Measurements from ENCODE around the gene MAST4. TPM values are rescaled to one million over a fixed set of nuclear protein-coding genes. Genes with fewer than 3 reads are reported as not detected.

The MAST4 gene
- total RNA-seq, 2 experiments from 2014 or later = 1.3 to 21.9 TPM

- POLR2A ChIA-PET = interaction anchor here (0.9 kb wide), 1 partner anchor 135 kb away, joined by 3 read pairs; no protein-coding TSS in a partner anchor
- intact Hi-C loops (cut with micrococcal nuclease; ENCODE audit: unreplicated experiment) = no loop called here
Observed at GRCh38 chr5:66795682-66796081, 199.5 kb downstream of the MAST4 start.

GRCh38 chr5:66796305-66797292 lies 200.4 kb downstream of the MAST4 start:
- no peak for TF ChIP-seq EZH2phosphoT487 (IDR thresholded peaks at IDR 0.05; ENCODE audit: borderline replicate concordance, low read depth, low read length)
- no peak; the same call in 1 of the 2 replicates for TF ChIP-seq CTCF (conservative IDR thresholded peaks at IDR 0.05; ENCODE audit: low read length)
- Histone ChIP-seq H4K20me1 (ENCODE audit: insufficient read depth, low read length) (no peaks in the 10 kb centered on the region), H3K9me3 (ENCODE audit: low read length) (no peaks in the 10 kb centered on the region), H2AFZ (ENCODE audit: low read length) (no peak overlapping the region), H3K79me2 (ENCODE audit: insufficient read depth, low read depth, low read length) (no peaks in the 10 kb centered on the region), H3K9me2 (ENCODE audit: insufficient read depth, low read length) (no peaks in the 10 kb centered on the region), H3K4me3 (ENCODE audit: low read depth, low read length, poor library complexity, severe bottlenecking) (no peak overlapping the region), H3K36me3 (ENCODE audit: insufficient read depth, low read length) (no peaks in the 10 kb centered on the region), H3K4me1 (ENCODE audit: insufficient read depth, low read length, poor library complexity, severe bottlenecking) (no peaks in the 10 kb centered on the region), H3K4me2 (ENCODE audit: low read length) (no peak overlapping the region), H3K27ac (ENCODE audit: low read depth, low read length, poor library complexity, severe bottlenecking) (no peak overlapping the region)
- no peak for DNase-seq (ENCODE audit: low spot score)
- intact Hi-C loops (cut with micrococcal nuclease; ENCODE audit: unreplicated experiment) = no loop called here
- POLR2A ChIA-PET = interaction anchor here (0.9 kb wide), 1 partner anchor 134 kb away, joined by 3 read pairs; no protein-coding TSS in a partner anchor
- no TSS peak for BruUV-seq (replicated peaks)
- CTCF ChIA-PET (ENCODE audit: unreplicated experiment) = no interaction called here

More at GRCh38 chr5:66795682-66796081, 199.5 kb downstream of the MAST4 start:
- no peaks in the 10 kb centered on the region for H4K20me1 ChIP-seq (ENCODE audit: insufficient read depth, low read length)
- H2AFZ ChIP-seq (ENCODE audit: low read length) = no peak overlapping the region
- H3K4me1 ChIP-seq (ENCODE audit: insufficient read depth, low read length, poor library complexity, severe bottlenecking) = no peaks in the 10 kb centered on the region
- no peaks in the 10 kb centered on the region for H3K9me2 ChIP-seq (ENCODE audit: insufficient read depth, low read length)
- no peak for DNase-seq (ENCODE audit: low spot score)
- H3K4me3 ChIP-seq (ENCODE audit: low read depth, low read length, poor library complexity, severe bottlenecking) = no peak overlapping the region
- CTCF ChIA-PET (ENCODE audit: unreplicated experiment) = no interaction called here
- no peaks in the 10 kb centered on the region for H3K79me2 ChIP-seq (ENCODE audit: insufficient read depth, low read depth, low read length)
- H3K4me2 ChIP-seq (ENCODE audit: low read length) = no peak overlapping the region
- H3K36me3 ChIP-seq (ENCODE audit: insufficient read depth, low read length) = no peaks in the 10 kb centered on the region
- BruUV-seq (replicated peaks) = no TSS peak
- TF ChIP-seq EZH2phosphoT487 (IDR thresholded peaks at IDR 0.05; ENCODE audit: borderline replicate concordance, low read depth, low read length) (no peak), CTCF (conservative IDR thresholded peaks at IDR 0.05; ENCODE audit: low read length) (no peak)
- H3K9me3 ChIP-seq (ENCODE audit: low read length) = no peaks in the 10 kb centered on the region
- no peak overlapping the region for H3K27ac ChIP-seq (ENCODE audit: low read depth, low read length, poor library complexity, severe bottlenecking)

- Histone ChIP-seq H3K79me2 (ENCODE audit: insufficient read depth, low read depth, low read length) (no peaks in the 10 kb centered on the region), H3K4me1 (ENCODE audit: insufficient read depth, low read length, poor library complexity, severe bottlenecking) (no peaks in the 10 kb centered on the region), H3K36me3 (ENCODE audit: insufficient read depth, low read length) (no peaks in the 10 kb centered on the region), H3K4me3 (ENCODE audit: low read depth, low read length, poor library complexity, severe bottlenecking) (no peak overlapping the region), H4K20me1 (ENCODE audit: insufficient read depth, low read length) (no peaks in the 10 kb centered on the region), H3K9me3 (ENCODE audit: low read length) (no peaks in the 10 kb centered on the region), H3K4me2 (ENCODE audit: low read length) (no peak overlapping the region), H2AFZ (ENCODE audit: low read length) (no peak overlapping the region), H3K27ac (ENCODE audit: low read depth, low read length, poor library complexity, severe bottlenecking) (no peak overlapping the region), H3K9me2 (ENCODE audit: insufficient read depth, low read length) (no peaks in the 10 kb centered on the region)
- POLR2A ChIA-PET = interaction anchor here (0.7 kb wide), 1 partner anchor 37 kb away, joined by 3 read pairs; no protein-coding TSS in a partner anchor
- no peak for TF ChIP-seq EZH2phosphoT487 (IDR thresholded peaks at IDR 0.05; ENCODE audit: borderline replicate concordance, low read depth, low read length)
- no peak for TF ChIP-seq CTCF (conservative IDR thresholded peaks at IDR 0.05; ENCODE audit: low read length)
- CTCF ChIA-PET (ENCODE audit: unreplicated experiment) = no interaction called here
- intact Hi-C loops (cut with micrococcal nuclease; ENCODE audit: unreplicated experiment) = no loop called here
- DNase-seq (ENCODE audit: low spot score) = no peak
- no TSS peak for BruUV-seq (replicated peaks)
Observed at GRCh38 chr5:66802941-66803340, 206.7 kb downstream of the MAST4 start.
